Upper lobe of left lung (tissue), 6 donors: Measurements from ENCODE around the gene NHSL1. TPM values are rescaled to one million over a fixed set of nuclear protein-coding genes. Genes with fewer than 3 reads are reported as not detected.

Source experiments
- ATAC-seq, 2 donors: fragments of 200-7000 bp; cut with Tn5 transposase; one replicate each; pipeline ENCODE4 v1.9.1; 2022; ENCODE audit warnings: mild to moderate bottlenecking in 2 of 2, moderate library complexity in 2 of 2; ENCODE audit not compliant: low FRiP score in 2 of 2
- DNase-seq, 2 donors: peaks; one replicate each; pipeline ENCODE4 v3.0.0-alpha.2; 2019 to 2020
- H3K27ac ChIP-seq, 4 donors: fragments of 200-600 bp; sonication (generic); one replicate each; pipeline ENCODE4 v1.5.1; 2016 to 2019
- H3K27me3 ChIP-seq, 4 donors: fragments of 200-600 bp; sonication (generic); one replicate each; pipeline ENCODE4 v1.5.1; 2017 to 2019
- H3K36me3 ChIP-seq, 4 donors: fragments of 200-600 bp; sonication (generic); one replicate each; pipeline ENCODE4 v1.5.1; 2016 to 2019
- H3K4me1 ChIP-seq, 4 donors: fragments of 200-600 bp; sonication (generic); one replicate each; pipeline ENCODE4 v1.5.1; 2018 to 2019
- H3K4me3 ChIP-seq, 4 donors: fragments of 200-600 bp; sonication (generic); one replicate each; pipeline ENCODE4 v1.5.1; 2017 to 2019; ENCODE audit warnings: mild to moderate bottlenecking in 2 of 4, moderate library complexity in 1 of 4
- H3K9me3 ChIP-seq, 4 donors: fragments of 200-600 bp; sonication (generic); one replicate each; pipeline ENCODE4 v1.5.1; 2018 to 2019
- EP300 ChIP-seq, 4 donors: sonication (generic); formaldehyde crosslinking; IDR thresholded peaks; one replicate each; pipeline ENCODE4 v1.5.1; 2017; ENCODE audit warnings: antibody characterized with exemption in 4 of 4, control low read depth in 2 of 4
- POLR2A ChIP-seq, 4 donors: fragments of 450-650 bp; IDR thresholded peaks; one replicate each; pipeline ENCODE4 v1.5.1; 2016 to 2017; ENCODE audit warnings: antibody characterized with exemption in 4 of 4, mild to moderate bottlenecking in 2 of 4
- POLR2AphosphoS5 ChIP-seq, 2 donors: sonication (generic); formaldehyde crosslinking; IDR thresholded peaks; one replicate each; pipeline ENCODE4 v1.5.1; 2017; ENCODE audit warnings: antibody characterized with exemption in 2 of 2
- whole genome bisulfite sequencing, 2 donors: methylation state at CpG; one replicate each; pipeline ENCODE4 v1.1.5; 2017 to 2018; 5-methylcytosine and 5-hydroxymethylcytosine counted together
- total RNA-seq, 6 donors: library from RNA; depleted of rRNA in 4 of 6; stranded (reverse); fragments of >200 nt in 4 of 6; gene quantifications; one replicate each; pipeline versions ENCODE4 v1.1.0 to v1.2.1, GENCODE V29; 2016 to 2021
- TF ChIP-seq, protein P1 (sequence below), 6 experiments: fragments of 450-650 bp in 4 of 6; fragments of 200-600 bp in 2 of 6; sonication (generic) in 2 of 6; IDR thresholded peaks; one replicate each; pipeline ENCODE4 v1.5.1; 2016 to 2019; ENCODE audit warnings: antibody characterized with exemption in 6 of 6
- donor health status: DM: no; HTN: no; CAD: no; lungs with moderate emphysema.
- donor health status: DM: no; HTN: yes; CAD: no; lungs with severe emphysema.

Gene NHSL1
- total RNA-seq, 6 donors from 2014 or later: 37.3 to 80.2 (median 56.6) TPM

DNA sequence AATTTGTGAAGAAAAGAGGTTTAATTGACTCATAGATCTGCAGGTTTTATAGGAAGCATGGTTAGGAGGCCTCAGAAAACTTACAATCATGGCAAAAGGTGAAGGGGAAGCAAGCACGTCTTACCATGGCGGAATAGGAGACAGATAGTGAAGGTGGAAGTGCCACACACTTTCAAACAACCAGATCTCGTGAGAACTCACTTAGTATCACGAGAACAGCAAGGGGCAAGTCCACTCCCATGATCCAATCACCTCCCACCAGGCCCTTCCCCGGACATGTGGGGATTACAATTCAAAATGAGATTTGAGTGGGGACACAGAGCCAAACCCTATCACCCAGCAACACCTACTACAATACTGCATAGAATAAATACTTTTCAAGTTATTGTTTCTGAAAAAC lies 102.6 kb downstream of the NHSL1 start:
- TF ChIP-seq POLR2A (IDR thresholded peaks at IDR 0.05) (no peak), POLR2AphosphoS5 (IDR thresholded peaks at IDR 0.05) (no peak), EP300 (IDR thresholded peaks at IDR 0.05) (no peak)
- TF ChIP-seq, protein P1, sequence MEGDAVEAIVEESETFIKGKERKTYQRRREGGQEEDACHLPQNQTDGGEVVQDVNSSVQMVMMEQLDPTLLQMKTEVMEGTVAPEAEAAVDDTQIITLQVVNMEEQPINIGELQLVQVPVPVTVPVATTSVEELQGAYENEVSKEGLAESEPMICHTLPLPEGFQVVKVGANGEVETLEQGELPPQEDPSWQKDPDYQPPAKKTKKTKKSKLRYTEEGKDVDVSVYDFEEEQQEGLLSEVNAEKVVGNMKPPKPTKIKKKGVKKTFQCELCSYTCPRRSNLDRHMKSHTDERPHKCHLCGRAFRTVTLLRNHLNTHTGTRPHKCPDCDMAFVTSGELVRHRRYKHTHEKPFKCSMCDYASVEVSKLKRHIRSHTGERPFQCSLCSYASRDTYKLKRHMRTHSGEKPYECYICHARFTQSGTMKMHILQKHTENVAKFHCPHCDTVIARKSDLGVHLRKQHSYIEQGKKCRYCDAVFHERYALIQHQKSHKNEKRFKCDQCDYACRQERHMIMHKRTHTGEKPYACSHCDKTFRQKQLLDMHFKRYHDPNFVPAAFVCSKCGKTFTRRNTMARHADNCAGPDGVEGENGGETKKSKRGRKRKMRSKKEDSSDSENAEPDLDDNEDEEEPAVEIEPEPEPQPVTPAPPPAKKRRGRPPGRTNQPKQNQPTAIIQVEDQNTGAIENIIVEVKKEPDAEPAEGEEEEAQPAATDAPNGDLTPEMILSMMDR (IDR thresholded peaks at IDR 0.05): no peak
- no peak for ATAC-seq
- 91 to 93% methylated on average over 5 of the region's 5 CpGs for WGBS, 2 donors

DNA sequence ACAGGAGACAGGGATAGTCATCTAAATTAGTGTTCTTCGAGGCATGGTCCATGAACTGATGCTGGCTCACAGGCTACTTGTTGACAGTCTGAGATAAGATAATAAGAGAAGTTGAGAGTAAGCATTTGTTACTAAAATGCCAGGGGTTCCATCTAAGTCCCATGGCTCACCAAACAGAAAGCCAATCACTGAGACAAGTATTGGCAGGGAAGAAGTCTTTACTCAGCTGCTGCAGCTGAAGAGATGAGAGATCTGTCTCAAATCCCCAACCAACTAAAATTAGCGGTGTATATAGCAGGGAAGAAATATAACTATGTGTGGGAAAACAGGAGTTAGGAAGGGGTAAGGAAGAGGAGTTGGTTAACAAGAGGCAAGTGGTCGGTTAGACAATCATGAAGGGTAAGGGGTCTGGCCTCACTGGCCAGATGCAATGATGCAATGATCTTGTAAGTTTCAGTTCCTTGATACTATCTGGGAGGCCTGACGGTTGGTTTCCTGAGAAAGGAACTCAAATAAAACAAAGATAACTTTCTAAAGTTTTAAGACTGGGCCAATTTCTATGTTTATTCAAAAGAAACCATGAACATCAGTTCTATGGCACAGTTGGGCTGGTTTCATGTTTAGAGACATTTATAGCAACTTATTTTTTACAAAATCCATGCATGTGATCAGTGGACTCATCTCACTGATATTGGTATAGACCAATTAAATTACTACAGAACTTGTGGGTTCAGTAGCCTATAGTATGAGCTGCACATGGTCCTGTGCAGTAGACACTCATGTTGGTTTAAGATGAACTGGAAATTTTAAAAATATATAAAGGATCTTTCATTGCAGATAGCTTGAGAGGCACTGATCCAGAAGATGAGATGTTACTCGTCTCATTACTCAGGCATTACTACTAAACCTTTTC lies 105.2 kb downstream of the NHSL1 start:
- Histone ChIP-seq H3K4me3 (no peak overlapping the region), H3K9me3 (no peaks in the 10 kb centered on the region), H3K4me1 (no peaks in the 10 kb centered on the region), H3K27me3 (no peaks in the 10 kb centered on the region), H3K27ac (no peak overlapping the region), H3K36me3 (no peaks in the 10 kb centered on the region)
- WGBS, 2 donors: 60 to 74% methylated on average over 5 of the region's 5 CpGs
- no peak for ATAC-seq
- DNase-seq: no peak
- no peak for TF ChIP-seq EP300 (IDR thresholded peaks at IDR 0.05)
- TF ChIP-seq, protein P1 (IDR thresholded peaks at IDR 0.05): no peak

More for the DNA sequence above, 102.6 kb downstream of the NHSL1 start:
- Histone ChIP-seq H3K27me3 (no peaks in the 10 kb centered on the region), H3K9me3 (no peaks in the 10 kb centered on the region), H3K27ac (no peak overlapping the region), H3K4me3 (no peak overlapping the region), H3K36me3 (no peaks in the 10 kb centered on the region), H3K4me1 (no peaks in the 10 kb centered on the region)
- DNase-seq: no peak

DNA sequence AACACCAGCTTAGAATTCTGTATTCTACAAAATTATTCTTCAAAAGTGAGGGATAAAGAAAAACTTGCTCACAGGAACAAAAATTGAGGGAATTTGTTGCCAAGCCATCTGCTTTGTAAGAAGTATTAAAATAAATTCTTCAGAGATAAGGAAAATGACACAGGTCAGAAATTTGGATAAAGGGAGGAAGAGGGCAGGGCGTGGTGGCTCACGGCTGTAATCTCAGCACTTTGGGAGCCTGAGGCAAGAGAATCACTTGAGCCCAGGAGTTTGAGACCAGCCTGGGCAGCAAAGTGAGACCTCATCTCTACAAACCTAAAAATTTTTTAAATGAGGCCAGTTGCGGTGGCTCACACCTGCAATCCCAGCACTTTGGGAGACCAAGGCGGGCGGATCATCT lies 109.7 kb downstream of the NHSL1 start:
- H3K36me3 ChIP-seq: no peaks in the 10 kb centered on the region
- WGBS, 2 donors: 88 to 89% methylated on average over 5 of the region's 5 CpGs
- no peak for DNase-seq
- H3K4me3 ChIP-seq: no peak overlapping the region
- ATAC-seq: no peak
- TF ChIP-seq, protein P1 (IDR thresholded peaks at IDR 0.05): no peak
- TF ChIP-seq EP300 (IDR thresholded peaks at IDR 0.05): no peak
- no peak for TF ChIP-seq POLR2AphosphoS5 (IDR thresholded peaks at IDR 0.05)
- TF ChIP-seq POLR2A (IDR thresholded peaks at IDR 0.05): no peak
- no peaks in the 10 kb centered on the region for H3K9me3 ChIP-seq
- no peaks in the 10 kb centered on the region for H3K4me1 ChIP-seq
- H3K27ac ChIP-seq: no peak overlapping the region
- H3K27me3 ChIP-seq: no peaks in the 10 kb centered on the region

DNA sequence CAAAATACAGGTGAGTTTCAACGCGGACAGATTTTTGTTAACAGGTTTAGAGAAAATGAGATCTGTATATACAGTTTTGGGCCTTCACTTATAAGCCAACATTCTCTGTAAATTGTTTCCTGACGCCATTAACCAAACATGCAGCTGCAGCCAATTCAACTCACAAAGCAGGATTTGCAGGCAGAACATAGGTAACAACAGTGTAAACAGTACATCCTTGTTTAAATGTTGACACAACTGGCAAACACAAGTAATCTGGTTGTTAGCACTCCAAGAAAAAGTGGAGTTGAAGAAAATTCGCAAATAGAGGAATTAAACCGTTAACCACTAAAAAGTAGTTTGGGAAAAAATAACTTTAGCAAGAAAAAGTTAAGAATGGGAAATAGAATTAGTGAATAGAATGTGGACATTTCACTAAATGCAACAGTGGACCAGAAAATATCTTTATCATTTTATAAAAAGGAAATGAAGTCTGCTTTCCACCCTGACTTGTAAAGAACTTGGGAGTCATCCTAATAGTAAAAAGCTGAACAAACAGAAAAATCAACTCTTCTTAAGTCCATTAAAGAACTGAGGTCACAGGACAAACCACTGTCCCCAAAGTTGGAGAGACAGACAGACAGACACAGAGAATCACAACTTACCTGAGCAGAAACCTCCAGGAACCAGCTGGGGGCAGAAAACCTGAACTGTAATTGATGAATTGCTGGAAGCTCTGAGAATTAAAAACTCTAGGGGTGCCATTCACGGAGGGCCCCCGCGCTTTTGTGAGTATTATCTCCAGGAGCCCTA lies 111.5 kb downstream of the NHSL1 start:
- TF ChIP-seq POLR2A (IDR thresholded peaks at IDR 0.05) (no peak), POLR2AphosphoS5 (IDR thresholded peaks at IDR 0.05) (no peak), EP300 (IDR thresholded peaks at IDR 0.05) (no peak)
- TF ChIP-seq, protein P1 (IDR thresholded peaks at IDR 0.05): no peak
- Histone ChIP-seq H3K4me3 (no peak overlapping the region), H3K36me3 (no peaks in the 10 kb centered on the region), H3K27ac (no peak overlapping the region), H3K27me3 (no peaks in the 10 kb centered on the region), H3K4me1 (no peaks in the 10 kb centered on the region), H3K9me3 (no peaks in the 10 kb centered on the region)
- DNase-seq: no peak
- ATAC-seq: no peak
- 75 to 86% methylated on average over 8 of the region's 8 CpGs for WGBS, 2 donors
